Right ventricle myocardium superior (tissue), 1 donor: ENCODE results near the gene TH. TPM values are rescaled to one million over a fixed set of nuclear protein-coding genes. Genes with fewer than 3 reads are reported as not detected.
A peak's percentile ranks its signal among the peaks of the same experiment; 100 is the strongest.

Experiments
- ATAC-seq: fragments of 200-7000 bp; cut with Tn5 transposase; one replicate; pipeline ENCODE4 v1.9.1; 2020; ENCODE audit warnings: mild to moderate bottlenecking; ENCODE audit not compliant: poor library complexity
- DNase-seq: peaks from one replicate; pipeline ENCODE4 v3.0.0-alpha.2; 2020
- intact Hi-C: fragments of 100-400 bp; cut with DNase I; formaldehyde crosslinking; loops from one replicate; pipeline ENCODE4 v1.11.2; 2022
- total RNA-seq: library from RNA; stranded (reverse); fragmentation: NEBNext Ultra II Directional; extraction: Animal tissue kit (Norgen Biotek cat#: 25700); gene quantifications from one replicate; pipeline ENCODE4 v1.2.1, GENCODE V29; 2021
- donor health status: DM: no; HTN: yes; CAD: no; lungs with severe emphysema.

TH gene
- total RNA-seq, 1 donor from 2014 or later = not detected

DNA sequence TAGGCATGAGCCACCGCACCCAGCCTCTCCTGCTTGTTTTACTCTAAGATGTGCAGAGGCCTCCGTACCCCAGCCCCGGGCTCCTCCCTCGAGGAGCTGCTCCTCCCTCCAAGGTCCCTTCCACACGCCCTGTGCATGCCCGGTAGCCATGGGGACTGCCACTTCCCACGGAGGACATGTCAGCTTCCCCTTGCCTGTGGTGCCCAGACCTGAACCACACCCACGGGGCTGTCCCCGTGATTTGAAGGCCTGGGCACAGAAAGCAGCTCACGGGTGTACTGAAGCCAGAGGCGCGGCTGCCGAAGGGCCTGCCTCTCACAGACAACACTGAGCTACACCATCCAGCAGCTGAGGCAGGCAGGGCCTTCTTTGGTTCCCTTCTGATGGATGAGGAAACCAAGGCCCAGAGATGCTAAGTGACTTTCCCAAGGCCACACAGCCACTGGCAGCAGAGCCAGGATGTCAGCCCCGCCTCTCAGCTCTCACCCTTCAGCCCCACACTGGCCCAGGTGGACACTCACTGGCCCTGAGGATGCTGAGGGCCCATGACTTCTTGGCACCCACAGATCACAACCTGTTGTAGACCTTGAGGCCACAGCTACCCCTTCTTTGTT lies 17.9 kb downstream of the TH start:
- intact Hi-C loops = loop anchor here (5.0 kb wide), 3 partner anchors 316 to 501 kb away; partner anchors contain the start of gene TNNI2
- ATAC-seq (no peak), DNase-seq (no peak)

DNA sequence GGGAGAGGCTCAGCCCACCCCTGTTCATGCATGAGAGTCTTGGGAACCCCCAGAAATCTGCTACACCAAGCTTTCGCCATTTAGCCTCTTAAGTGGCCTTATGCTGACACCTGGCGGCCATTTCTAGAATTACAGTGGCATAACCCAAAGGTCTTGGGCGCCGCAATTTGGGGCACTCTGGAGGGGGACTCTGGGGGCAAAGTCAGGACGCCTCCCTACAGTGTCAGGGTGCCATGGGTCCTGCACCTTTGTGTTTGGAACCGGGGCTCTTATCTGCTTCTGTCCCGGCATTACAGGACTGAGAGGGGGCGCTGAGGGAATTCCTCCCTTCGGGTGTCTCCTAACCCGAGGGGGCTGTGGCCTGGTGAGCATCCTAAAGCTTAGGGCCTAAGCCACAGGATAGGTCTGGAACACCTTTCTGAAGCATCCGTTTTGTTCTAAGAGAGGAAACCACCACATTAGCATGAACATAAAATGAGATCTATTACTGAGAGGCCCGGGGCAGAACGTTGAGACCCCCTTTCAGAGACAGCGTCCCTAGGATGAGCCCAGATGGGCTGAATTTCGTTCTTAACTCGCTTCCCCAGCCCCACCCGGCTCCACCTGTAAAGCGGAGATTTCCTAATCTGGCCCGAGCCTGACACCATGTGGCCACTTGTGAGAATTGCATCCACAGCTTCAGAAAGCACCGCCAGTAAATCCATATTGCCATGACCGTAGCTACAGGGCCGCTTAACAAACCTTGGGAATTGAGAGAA lies 19.9 kb downstream of the TH start:
- peak; percentile 80 for ATAC-seq
- intact Hi-C loops = loop anchor here (5.0 kb wide), 3 partner anchors 314 to 499 kb away; partner anchors contain the start of gene TNNI2
- DNase-seq = peak; percentile 74

DNA sequence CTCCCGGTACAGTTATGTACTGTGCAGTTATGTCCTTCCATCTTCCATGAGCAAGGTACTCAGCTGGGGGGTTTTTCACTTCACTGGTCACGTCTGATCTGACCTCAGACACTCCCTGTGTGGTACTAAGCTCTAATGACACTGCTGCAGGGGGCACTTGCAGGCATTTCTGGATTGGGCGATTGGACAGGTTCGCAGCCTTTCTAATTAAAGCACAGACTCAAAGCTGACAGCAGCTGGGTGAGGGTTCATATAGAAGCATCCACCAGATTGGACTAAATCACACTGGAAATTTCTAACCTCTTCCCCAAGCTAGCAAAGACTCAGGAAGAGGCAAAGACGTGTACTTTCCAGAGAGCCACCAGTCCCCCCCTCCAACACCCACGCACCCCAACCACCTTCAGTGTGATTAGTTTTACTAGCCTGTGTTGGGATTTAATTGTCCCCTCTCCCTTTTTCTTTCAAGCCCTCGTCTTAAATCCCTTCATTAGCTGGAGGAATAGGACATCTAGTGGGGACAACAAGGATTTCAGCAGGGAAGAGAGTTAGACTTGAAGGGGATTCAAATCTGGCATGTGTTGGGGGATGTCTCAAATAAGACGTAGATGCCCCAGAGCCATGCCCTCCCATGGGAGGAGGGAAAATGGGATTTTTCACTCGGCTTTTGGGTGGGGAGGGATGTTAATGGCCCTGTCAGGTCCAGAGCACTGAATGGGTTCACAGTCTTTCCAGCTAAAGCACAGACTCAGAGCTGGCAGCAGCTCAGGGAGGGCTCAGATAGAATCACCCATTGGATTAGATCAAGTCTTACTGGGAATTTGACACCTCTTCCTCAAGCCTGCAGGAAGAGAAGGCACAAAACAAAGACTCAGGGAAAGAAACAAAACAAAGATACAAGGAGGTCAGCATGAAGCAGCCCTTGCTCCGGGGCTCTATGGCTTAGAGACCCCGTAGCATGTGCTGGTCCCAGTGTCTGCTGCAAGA lies 21.5 kb downstream of the TH start:
- intact Hi-C loops = loop anchor here (5.0 to 10.0 kb wide), 4 partner anchors 265 to 498 kb away; partner anchors contain the start of gene TNNI2
- no peak for DNase-seq
- no peak for ATAC-seq

DNA sequence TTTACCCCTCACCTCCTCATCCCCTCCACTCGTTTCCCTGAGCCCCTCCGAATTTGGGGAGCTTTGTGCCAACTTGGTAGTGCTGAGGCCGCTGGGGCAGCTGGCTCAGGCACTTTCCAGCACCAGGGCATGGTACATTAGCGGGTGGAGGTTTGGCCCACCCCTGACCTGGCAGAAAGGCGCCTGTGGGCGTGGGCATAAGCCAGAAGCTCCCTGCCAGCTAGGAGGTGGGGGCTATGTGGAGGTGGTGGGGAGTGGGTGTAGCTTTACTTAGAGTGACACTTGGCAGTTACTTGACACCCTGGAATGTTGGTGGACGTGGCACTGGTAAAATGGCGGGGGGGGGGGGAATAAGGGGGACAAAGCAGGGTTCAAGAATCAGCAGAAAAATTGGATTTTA lies 22.2 kb downstream of the TH start:
- no peak for ATAC-seq
- intact Hi-C loops = loop anchor here (10.0 kb wide), 1 partner anchor 265 kb away; no protein-coding TSS in a partner anchor
- DNase-seq = no peak

DNA sequence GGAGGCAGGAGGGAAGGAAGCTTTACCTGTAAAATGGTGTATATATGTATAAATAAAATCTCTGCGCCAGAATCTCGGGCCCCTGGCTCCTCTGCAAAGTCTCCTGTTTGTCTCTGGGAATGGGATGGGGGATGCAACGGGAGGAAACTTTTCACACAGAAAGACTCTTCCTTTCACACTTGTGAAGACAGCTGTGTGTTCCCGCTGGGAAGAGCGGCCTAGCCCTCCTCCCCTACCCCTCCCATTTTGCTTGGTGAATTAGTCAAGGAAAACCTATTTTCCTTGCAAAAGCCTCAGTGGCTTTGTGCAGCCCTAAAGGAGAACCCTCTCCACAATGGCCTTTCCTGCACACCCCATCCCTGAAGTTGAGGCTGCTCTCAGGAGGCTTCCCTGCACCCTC lies 23.0 kb downstream of the TH start:
- intact Hi-C loops = loop anchor here (10.0 kb wide), 1 partner anchor 264 kb away; no protein-coding TSS in a partner anchor
- ATAC-seq (no peak), DNase-seq (no peak)

DNA sequence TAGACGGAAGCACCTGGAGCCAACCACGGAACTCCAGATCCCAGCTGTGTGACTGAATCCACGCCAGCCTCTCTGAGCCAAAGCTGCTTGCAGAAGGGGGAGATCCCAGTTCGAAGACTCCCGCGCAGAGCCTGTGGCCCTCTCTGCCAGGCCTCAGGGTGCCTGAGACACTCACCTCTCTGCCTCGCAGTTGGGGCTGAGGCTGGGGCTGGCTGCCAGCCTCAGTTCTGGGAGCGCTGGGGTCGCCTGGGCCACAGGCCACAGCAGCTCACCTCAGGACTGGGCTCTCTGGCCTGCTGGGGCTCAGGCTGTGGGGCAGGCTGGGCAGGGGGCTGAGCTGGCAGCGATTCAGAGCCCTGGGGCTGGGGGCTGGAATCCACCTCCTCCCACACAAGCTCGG lies 24.2 kb downstream of the TH start:
- no peak for ATAC-seq
- intact Hi-C loops = loop anchor here (10.0 kb wide), 1 partner anchor 263 kb away; no protein-coding TSS in a partner anchor
- no peak for DNase-seq

DNA sequence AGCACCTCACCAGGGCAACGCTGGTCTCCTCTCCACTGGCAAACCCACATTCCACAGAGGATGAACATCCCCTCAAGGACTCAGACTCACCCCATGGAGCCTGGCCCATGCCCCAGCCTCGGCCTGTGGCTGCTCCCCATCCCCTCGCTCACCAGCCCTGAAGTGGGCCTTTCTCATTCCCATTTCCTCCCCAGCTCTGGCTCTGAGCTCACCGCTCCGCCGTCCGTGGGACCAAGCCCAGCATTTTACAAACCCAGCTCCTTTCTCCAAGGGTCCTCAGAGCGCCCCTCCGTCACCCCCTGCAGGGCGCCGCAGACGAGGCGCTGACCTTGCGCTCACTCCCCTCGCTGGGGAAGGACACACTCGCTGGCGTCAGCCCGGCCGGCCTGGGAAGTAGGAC lies 25.6 kb downstream of the TH start:
- intact Hi-C loops = loop anchor here (10.0 kb wide), 1 partner anchor 261 kb away; no protein-coding TSS in a partner anchor

DNA sequence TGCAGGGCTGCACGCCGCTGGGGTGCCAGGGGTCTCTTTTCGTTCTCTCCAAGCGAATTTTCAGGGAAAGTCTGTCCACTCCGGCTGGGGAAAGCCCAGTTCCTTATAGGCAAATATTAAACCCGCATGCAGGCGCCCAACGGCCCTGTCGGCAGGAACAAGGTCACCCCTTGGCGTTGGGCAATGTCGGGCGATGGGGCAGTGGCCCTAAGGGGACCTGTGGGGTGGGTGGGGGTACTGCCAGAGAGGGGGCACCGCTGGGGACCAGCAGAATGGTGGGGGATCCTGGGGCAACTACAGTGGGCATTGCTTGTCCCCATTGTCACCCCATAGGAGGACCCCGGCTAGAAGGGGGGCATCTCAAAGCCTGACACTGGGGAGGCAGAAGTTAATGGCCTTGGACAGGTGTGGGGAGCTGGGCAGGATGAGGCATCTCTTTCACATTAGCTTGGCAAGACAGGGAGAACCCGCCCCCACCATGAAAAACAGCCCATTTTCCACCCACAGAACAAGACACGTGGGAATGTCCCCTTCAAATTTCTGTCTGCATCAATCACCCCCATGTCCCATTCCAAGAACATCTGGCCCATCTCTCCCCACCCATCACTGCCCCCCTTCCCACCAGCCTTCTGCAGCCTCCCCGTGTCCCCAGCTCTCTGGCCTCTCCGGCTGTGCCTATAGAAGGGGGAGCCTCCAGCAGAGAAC lies 26.9 kb downstream of the TH start:
- intact Hi-C loops = loop anchor here (10.0 kb wide), 1 partner anchor 260 kb away; no protein-coding TSS in a partner anchor
- no peak for DNase-seq
- no peak for ATAC-seq

More for the DNA sequence above, 25.6 kb downstream of the TH start:
- DNase-seq = no peak
- ATAC-seq = no peak

DNA sequence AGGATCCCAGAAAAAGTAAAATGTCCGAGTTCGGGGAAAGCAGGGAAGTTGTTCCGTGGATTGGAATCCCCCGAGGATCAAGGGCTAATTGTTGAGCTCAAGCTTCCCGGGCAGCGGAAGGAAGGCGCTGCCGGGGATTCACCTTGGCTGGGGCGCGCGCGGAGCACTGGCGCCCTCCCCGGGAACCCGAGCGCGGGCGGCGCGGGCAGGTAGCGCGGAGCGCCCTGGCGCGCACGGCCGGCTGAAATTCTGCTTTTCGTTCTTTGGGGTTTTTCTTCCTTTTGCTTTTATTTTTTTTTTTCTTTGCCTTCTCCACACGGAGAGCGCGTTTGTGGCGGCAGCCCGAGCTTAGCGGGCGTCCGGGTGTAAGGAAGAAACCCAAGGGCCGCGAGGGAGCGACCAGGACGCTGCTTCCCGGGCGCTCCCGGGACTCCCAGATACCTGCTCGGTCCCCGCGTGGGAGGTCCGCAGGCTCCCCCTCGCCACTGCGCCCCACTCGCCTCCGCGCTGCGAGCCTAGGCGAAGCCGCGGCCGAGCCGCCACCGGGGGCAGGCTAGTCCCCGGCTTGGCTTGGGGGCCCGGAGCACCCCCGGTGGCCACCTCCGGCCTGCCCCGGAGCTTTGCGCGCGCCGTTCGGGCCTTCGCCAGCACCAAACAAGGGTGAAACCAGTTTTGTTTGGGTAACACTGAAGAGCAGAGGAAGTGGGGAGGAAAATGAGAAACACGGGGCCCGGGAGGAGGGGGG lies 27.6 kb downstream of the TH start:
- ATAC-seq (no peak), DNase-seq (no peak)
- intact Hi-C loops = loop anchor here (10.0 kb wide), 1 partner anchor 259 kb away; no protein-coding TSS in a partner anchor

DNA sequence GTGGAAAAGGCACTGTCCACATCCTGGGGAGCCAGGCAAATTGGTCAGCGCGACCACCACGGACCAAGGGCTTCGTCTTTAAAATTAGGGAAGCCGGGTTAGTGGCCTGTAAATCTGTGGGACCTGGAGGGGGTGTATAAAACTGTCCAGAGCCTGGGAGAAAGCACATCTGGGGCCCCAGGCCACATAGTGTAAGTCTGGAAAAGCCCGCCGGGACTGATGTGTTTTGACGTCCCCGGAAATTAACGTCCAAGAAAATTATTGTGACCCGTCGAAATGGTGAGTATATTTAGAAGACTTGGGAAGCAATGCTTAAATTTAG lies 28.2 kb downstream of the TH start:
- DNase-seq (no peak), ATAC-seq (no peak)
- intact Hi-C loops = loop anchor here (10.0 kb wide), 1 partner anchor 259 kb away; no protein-coding TSS in a partner anchor

DNA sequence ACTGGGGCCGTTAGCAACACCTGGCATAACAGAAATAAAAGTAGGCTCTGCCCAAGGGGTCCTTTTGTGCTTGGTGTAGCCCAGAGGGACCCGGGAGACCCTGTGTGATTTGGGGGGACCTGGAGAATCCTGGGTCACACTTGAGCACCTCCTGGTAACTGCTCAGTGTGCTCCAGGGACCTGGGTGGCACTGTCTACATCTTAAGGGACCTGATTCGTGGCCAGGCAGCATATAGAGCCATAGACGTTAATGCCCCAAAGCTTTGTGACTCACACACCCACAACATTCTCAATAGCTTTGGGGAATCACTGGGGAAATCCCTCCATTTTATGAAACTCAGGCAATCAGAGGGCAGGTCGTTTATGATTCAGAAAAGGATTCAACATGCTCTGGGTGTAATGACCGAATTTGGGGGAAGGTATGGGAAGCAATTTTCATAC lies 28.8 kb downstream of the TH start:
- intact Hi-C loops = loop anchor here (10.0 kb wide), 1 partner anchor 258 kb away; no protein-coding TSS in a partner anchor
- no peak for ATAC-seq

DNA sequence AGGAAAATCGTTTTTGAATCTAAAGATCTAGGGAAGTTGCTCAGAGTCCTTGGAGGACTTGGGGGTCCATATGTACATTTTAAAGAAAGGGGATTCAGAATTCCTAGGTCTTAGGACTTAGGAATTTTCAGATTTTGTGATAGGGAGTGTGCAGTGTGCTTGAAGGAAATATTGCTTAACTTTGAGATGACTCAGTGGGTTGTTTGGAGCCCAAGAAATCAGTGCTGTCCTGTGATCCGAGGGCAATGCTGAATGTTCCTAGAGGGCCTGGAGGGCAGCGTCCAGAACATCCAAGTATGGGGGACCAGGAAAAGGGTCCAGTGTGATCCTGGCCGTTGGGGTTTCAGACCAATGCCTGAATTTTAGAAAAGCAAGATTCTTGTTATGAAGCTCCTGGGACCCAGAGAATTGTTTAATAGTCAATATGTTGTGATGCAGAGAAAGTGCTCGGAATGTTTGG lies 29.3 kb downstream of the TH start:
- intact Hi-C loops = loop anchor here (10.0 kb wide), 1 partner anchor 258 kb away; no protein-coding TSS in a partner anchor
- DNase-seq = peak; percentile 5
- no peak for ATAC-seq

More for the DNA sequence above, 28.8 kb downstream of the TH start:
- DNase-seq = peak; percentile 7

DNA sequence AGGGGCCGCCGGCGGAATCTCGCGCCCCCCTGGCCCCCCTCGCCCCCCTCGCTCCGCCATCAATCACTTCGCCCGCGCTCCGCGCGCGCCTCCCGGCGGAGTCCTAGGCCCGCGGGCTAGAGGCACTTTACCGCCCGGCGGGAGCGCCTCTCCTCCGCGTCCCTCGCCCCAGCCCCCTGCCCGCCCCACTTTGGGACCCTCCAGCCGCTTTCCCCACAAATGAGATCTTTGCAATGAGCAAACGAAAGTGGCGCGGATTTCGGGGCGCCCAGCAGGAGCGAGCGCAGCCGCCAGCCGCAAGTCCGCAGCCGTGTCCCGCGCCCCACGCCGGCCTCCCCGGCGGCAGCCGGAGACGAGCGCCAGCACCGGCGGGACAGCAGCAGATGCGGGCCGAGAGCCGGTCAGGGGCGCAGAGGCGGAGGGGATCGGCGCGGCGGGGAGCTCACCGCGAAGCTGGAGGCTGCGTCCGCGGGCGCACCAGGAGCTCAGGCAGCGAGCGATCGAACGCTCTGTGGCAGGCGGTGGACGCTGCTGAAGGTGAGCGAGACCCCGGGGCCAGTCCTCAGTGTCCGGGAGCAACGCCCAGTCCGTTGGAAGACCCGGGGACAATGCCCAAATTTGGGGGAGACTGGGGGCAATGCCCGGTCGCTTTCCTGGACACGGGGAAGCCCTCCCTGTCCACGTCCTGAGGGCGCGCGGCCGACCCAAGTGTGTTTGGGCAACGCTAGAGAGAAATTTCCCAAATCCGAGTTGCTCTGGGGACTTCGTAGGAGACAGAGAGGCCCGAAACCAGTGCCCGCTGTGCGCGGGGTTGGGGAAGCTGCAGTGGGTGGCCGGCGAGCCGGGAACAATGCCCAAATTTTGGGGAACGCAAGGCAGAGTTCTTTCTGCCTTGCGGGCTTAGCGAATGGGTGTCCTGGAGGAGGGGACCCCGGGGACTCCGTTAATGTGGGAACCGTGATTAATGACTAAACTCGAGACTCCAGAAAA lies 30.9 kb downstream of the TH start:
- DNase-seq (peak; percentile 29), ATAC-seq (no peak)
- intact Hi-C loops = loop anchor here (10.0 kb wide), 1 partner anchor 256 kb away; no protein-coding TSS in a partner anchor

DNA sequence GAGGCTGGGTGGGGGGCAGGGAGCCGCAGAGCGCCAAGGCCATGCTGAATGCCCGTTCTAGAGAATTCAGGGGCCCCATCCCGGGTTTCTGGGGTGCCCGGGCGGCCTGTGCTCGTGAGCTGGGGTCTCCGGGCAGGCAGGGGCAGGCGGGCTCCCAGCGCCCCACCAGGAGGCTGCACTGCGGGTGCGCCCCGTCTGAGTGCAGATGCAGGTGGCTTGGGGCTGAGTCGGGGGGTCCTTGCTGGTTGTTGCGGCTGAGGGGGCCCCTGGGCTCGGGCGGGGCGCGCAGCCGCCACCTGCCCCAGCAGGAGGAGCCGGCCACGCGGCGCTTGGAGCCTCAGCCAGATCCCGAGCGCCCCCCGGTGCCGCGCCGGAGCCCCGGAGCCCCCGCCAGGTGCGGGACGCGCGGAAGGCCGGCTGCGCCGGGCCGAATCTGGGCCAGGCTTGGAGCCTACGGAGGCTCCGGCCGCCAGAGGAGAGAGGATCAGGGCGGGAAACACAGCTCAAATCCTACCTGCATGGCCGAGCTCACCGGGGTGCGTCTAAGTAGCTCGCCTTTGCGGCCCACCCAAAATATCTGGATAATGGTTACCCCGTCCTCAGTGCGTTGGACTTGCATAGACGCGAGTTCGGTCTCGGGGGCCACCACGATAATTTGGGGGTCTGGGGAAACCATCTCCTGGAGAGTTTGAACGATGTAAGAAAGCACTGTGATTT lies 31.8 kb downstream of the TH start:
- ATAC-seq (no peak), DNase-seq (peak; percentile 35)
- intact Hi-C loops = loop anchor here (10.0 kb wide), 1 partner anchor 255 kb away; no protein-coding TSS in a partner anchor

DNA sequence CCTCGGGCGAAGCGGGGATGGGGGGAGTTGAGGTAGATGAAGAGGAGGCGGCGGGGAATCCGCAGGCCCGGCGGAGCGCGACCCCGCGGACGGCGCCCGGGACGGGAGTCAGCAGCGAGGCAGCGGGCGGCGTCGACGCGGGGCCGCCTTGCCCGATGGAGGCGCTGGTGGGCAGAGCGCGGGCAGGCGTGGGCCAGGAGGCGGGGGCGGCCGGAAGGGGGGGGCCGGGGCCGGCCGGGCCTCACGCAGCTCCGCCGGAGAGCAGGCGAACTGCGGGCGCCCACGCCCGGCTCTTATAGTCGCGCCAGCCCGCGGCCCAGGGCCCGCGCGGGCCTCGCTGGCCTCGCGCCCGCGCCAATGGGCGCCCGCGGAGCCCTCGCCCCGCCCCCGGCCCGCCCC lies 32.5 kb downstream of the TH start, which contains the start of gene IGF2:
TSS of gene IGF2 (minus strand) at position 267 of the 399 bp plus-strand sequence. CDS start 3,866 bp downstream, outside the sequence.
- intact Hi-C loops = no loop called here
- ATAC-seq (no peak), DNase-seq (peak; percentile 37)
